Mesodermal cell (in vitro differentiated cells): ENCODE data around the gene NRARP.
"Not testable (repeated sequence)": the region's sequence is repeated elsewhere in the genome, so short reads cannot be mapped to it uniquely, and the experiment has no call there.

Experiments
- H3K27ac ChIP-seq: 2 replicates; pipeline ENCODE4 v1.7.0; 2013; ENCODE audit warnings: mild to moderate bottlenecking, low read depth, low read length, moderate library complexity; ENCODE audit not compliant: severe bottlenecking
- H3K36me3 ChIP-seq: 2 replicates; pipeline ENCODE4 v1.7.1; 2013; ENCODE audit warnings: mild to moderate bottlenecking, low read length, moderate library complexity; ENCODE audit not compliant: control insufficient read depth, insufficient read depth
- H3K4me1 ChIP-seq: one replicate; pipeline ENCODE4 v1.7.1; 2013; ENCODE audit warnings: mild to moderate bottlenecking, low read length; ENCODE audit not compliant: insufficient read depth, control insufficient read depth, poor library complexity, severe bottlenecking
- H3K4me3 ChIP-seq: 2 replicates; pipeline ENCODE4 v1.7.0; 2013; ENCODE audit warnings: low read length, control low read depth, mild to moderate bottlenecking; ENCODE audit not compliant: insufficient read depth, poor library complexity, severe bottlenecking; ENCODE audit errors: extremely low read depth
- H3K9me3 ChIP-seq: 2 replicates; pipeline ENCODE4 v1.7.1; 2013; ENCODE audit warnings: mild to moderate bottlenecking, low read length, moderate library complexity; ENCODE audit not compliant: control insufficient read depth
- WGBS, 2 experiments: methylation state at CpG; one replicate each; pipeline ENCODE4 v1.1.5; 2013; ENCODE audit warnings: missing lambda C conversion rate in 2 of 2; ENCODE audit not compliant: insufficient coverage in 2 of 2; 5-methylcytosine and 5-hydroxymethylcytosine counted together

NRARP gene

GRCh38 chr9:137333016-137333671, 31.1 kb upstream of the NRARP start:
- 78 to 82% methylated on average over 19 to 20 of the region's 21 CpGs for WGBS, 2 experiments
- Histone ChIP-seq H3K36me3 (no peaks in the 10 kb centered on the region), H3K4me3 (no peak overlapping the region), H3K9me3 (no peaks in the 10 kb centered on the region), H3K4me1 (no peaks in the 10 kb centered on the region), H3K27ac (no peak overlapping the region)

GRCh38 chr9:137331929-137332328, 29.9 kb upstream of the NRARP start:
- Histone ChIP-seq H3K4me1 (no peaks in the 10 kb centered on the region), H3K27ac (no peak overlapping the region), H3K9me3 (no peaks in the 10 kb centered on the region), H3K4me3 (no peak overlapping the region), H3K36me3 (no peaks in the 10 kb centered on the region)
- 92 to 96% methylated on average over 5 to 6 of the region's 9 CpGs for WGBS, 2 experiments

GRCh38 chr9:137330689-137331088, 28.6 kb upstream of the NRARP start:
- 82 to 94% methylated on average over 3 to 4 of the region's 6 CpGs for WGBS, 2 experiments
- Histone ChIP-seq H3K27ac (no peak overlapping the region), H3K9me3 (no peaks in the 10 kb centered on the region), H3K4me3 (no peak overlapping the region), H3K36me3 (no peaks in the 10 kb centered on the region), H3K4me1 (no peaks in the 10 kb centered on the region)

GRCh38 chr9:137329590-137329989, 27.5 kb upstream of the NRARP start:
- H3K36me3 ChIP-seq, H3K9me3 ChIP-seq: not testable (repeated sequence)
- WGBS, 2 experiments: 40 to 70% methylated on average over 7 to 10 of the region's 26 CpGs

GRCh38 chr9:137327641-137328550, 25.8 kb upstream of the NRARP start:
- H3K4me1 ChIP-seq, H3K4me3 ChIP-seq, H3K27ac ChIP-seq, H3K9me3 ChIP-seq, H3K36me3 ChIP-seq: not testable (repeated sequence)
- WGBS, 2 experiments: 84 to 87% methylated on average over 3 to 5 of the region's 8 CpGs

More at GRCh38 chr9:137329590-137329989, 27.5 kb upstream of the NRARP start:
- H3K4me3 ChIP-seq, H3K4me1 ChIP-seq, H3K27ac ChIP-seq: not testable (repeated sequence)

- no peak overlapping the region for H3K27ac ChIP-seq
- no peaks in the 10 kb centered on the region for H3K36me3 ChIP-seq
- 90 to 96% methylated on average over 16 to 17 of the region's 19 CpGs for whole genome bisulfite sequencing, 2 experiments
- H3K4me3 ChIP-seq: no peak overlapping the region
- no peaks in the 10 kb centered on the region for H3K9me3 ChIP-seq
- H3K4me1 ChIP-seq: no peaks in the 10 kb centered on the region
Measured at GRCh38 chr9:137326445-137327065, 24.5 kb upstream of the NRARP start.

GRCh38 chr9:137325799-137326198, 23.7 kb upstream of the NRARP start:
- no peak overlapping the region for H3K27ac ChIP-seq
- H3K4me3 ChIP-seq: no peak overlapping the region
- 89 to 95% methylated on average over 9 to 12 of the region's 12 CpGs for WGBS, 2 experiments
- no peaks in the 10 kb centered on the region for H3K36me3 ChIP-seq
- H3K4me1 ChIP-seq: peaks cover 4% of the 10 kb centered on the region
- no peaks in the 10 kb centered on the region for H3K9me3 ChIP-seq

- Histone ChIP-seq H3K4me1 (peaks cover 8% of the 10 kb centered on the region), H3K36me3 (no peaks in the 10 kb centered on the region), H3K4me3 (no peak overlapping the region), H3K27ac (no peak overlapping the region), H3K9me3 (no peaks in the 10 kb centered on the region)
- 87 to 95% methylated on average over 7 to 10 of the region's 10 CpGs for WGBS, 2 experiments
Measured at GRCh38 chr9:137325124-137325523, 23.1 kb upstream of the NRARP start.

GRCh38 chr9:137323531-137324331, 21.7 kb upstream of the NRARP start:
- H3K9me3 ChIP-seq: no peaks in the 10 kb centered on the region
- H3K36me3 ChIP-seq: no peaks in the 10 kb centered on the region
- no peak overlapping the region for H3K27ac ChIP-seq
- H3K4me1 ChIP-seq: peaks cover 10% of the 10 kb centered on the region
- WGBS, 2 experiments: 90 to 94% methylated on average over 26 to 34 of the region's 37 CpGs
- H3K4me3 ChIP-seq: no peak overlapping the region

GRCh38 chr9:137321726-137322361, 19.8 kb upstream of the NRARP start:
- H3K27ac ChIP-seq: no peak overlapping the region
- no peak overlapping the region for H3K4me3 ChIP-seq
- no peaks in the 10 kb centered on the region for H3K9me3 ChIP-seq
- peaks cover 11% of the 10 kb centered on the region for H3K4me1 ChIP-seq
- WGBS, 2 experiments: 93 to 96% methylated on average over 19 to 22 of the region's 22 CpGs
- H3K36me3 ChIP-seq: no peaks in the 10 kb centered on the region
